DMS153 treated with DMSO at 0.1 percent for 48 hours (cell line): ENCODE data around the gene GDPD5.
"Not testable (repeated sequence)": the region's sequence is repeated elsewhere in the genome, so short reads cannot be mapped to it uniquely, and the experiment has no call there.

Source experiments
- DNase-seq: peaks from one replicate; lab custom pipeline; 2025; ENCODE audit not compliant: unreplicated experiment; lab: John Stamatoyannopoulos, UW

The GDPD5 gene

DNA sequence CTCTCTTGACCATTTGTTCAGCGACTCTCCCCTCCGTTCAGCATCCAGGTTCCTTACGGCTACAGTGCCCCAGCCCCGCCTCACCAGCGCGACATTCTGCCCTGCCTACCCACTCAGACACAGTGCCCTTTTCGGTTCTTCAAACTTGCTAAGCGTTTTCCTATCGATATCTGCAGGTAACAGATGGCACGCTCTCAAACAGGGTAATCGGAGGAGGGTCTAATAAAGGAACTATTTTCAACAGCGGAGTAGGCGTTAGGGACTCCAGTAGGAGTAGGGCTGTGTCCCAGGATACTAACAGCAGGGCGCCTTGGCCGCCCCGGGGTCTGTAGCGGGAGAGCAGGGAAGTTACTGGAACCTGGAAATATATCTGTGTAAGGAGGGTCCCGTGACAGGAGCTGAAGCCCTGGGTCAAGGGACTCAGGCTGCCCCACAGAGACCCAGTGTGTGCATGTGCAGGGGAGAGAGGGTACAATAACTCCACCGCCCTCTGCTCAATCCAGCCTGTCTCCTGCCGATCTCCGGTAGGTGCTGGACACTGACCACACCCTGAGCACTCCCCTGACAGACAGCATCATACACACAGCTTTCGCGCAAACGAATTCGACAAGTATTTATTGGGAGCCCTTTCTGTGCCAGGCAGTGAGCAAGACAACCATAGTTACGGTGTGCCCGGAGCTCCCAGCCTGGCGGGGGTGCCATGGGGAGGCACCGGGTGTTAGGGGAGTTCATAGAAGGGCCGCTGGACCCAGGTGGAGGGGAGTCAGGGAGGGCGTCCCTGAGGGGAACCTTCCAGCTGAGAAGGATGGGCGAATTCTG is 94.8 kb downstream of the GDPD5 start:
- peak; percentile 31 for DNase-seq

DNA sequence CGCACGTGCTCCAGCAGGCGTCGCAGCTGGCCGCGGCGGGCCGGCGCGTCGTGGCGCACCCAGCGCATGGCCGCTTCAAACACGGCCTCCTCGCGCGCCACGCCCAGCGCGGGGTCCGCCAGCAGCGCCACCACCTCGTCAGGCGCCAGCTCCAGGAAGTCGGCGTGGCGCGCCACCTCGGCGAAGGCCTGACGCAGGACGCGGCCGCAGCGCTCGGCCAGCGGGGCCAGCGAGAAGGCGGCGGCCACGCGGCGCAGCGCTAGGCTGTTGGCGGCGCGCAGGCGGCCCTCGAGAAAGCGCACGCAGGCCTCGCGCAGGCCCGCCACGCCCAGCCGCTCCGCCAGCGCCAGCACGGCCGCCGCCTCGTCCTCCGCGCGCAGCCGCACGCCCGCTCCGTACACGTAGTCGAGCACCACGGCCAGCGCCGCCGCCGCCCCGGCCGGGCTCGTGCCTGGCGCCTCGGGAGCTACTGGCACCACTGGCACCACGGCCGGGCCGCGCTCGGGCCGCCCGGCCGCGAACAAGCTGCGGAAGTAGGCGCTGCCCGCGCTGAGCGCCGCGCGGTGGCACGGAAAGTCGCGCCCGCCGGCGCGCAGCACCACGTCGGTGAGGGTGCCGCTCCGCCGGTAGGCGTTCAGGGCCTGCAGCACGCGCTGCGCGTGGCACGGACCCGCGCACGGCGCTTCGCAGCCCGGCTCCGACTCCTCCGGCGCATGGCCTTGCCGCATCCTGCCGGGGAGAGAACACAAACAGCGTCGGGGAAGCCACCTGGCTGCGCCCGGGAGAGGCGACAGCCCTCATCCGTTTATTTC is 95.6 kb downstream of the GDPD5 start:
- peak; percentile 62 for DNase-seq

DNA sequence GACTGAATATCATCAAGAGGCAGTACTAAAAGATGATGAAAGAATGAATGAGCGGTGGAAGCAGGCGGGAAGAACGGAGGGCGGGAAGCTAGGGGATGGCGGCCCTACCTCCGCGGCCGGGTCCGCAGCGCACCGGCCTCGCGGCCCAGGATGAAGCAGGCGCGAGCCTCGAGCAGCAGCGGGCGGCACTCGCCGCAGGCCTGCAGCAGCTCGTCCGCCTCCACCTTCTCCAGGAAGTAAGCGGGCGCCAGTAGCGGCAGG is 96.2 kb downstream of the GDPD5 start:
- no peak for DNase-seq

DNA sequence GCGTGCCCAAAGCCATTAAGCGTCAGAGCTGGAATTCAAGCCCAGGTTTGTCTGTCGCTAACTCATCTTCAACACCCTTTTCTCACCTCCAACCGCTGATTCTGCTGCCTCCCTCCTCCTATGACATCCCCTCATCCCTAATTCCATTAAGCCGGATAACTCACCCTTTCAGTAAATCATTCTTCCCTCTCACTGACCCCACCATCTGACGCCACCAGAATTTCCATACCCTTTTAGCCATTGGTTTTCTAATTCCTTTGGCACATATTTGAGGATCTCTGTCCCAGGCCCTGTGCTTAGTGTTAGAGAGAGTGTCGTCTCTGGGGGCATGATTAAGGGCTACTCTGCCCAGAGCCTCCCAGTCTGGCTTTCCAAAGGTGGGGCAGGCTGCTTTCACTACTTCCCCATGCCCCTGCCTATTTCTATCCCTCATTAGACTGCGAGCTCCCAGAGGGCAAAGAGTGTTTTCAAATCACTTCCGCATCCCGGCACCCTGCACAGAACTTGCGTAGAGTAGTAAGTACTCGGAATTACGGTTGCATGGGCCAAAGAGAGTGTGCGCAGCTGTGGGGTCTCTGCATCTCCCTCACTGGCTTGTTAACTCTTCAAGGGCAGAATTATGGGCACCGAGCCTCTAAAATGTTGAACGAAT is 96.6 kb downstream of the GDPD5 start:
- no peak for DNase-seq

DNA sequence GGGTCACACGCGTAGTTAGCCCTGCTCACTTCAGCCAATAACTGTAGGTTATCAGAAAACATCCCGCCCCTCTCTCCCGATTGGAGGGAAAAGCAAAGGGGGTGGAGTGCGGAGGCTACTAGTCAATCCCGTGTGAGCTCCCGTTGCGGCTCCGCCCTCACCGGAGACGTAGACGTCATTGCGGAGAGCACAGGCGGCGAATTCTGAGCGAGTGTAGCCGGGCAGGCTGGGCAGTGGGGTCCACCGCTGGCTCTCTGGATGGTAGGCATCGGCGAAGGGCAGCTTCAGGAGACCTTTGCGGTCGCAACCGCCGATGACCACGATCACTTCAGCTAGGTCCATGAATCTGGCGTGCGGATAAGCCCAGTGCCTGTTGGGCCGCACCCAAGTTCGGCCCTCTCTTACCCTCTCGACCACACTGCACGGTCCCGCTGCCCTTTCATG is 97.4 kb downstream of the GDPD5 start:
- peak; percentile 57 for DNase-seq

DNA sequence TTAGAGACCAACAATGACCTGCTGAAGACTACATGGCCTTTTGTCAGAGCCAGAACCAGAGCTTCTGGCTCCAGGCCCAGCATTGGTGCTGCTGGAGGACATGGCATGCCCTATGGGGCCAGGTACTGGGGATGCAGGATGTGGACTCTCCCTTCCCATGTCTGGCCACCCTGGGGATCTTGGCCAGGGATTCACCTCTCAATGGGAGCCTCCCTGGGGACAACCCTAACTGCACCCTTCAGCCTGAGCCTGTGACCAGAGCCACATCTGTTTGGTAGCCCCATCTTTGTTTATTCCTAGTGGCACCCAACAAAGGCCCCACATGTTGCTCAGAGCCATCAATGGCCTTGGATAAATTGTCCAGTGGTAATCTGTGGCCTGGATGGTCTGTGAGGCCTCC is 98.6 kb downstream of the GDPD5 start:
- DNase-seq, result no peak

DNA sequence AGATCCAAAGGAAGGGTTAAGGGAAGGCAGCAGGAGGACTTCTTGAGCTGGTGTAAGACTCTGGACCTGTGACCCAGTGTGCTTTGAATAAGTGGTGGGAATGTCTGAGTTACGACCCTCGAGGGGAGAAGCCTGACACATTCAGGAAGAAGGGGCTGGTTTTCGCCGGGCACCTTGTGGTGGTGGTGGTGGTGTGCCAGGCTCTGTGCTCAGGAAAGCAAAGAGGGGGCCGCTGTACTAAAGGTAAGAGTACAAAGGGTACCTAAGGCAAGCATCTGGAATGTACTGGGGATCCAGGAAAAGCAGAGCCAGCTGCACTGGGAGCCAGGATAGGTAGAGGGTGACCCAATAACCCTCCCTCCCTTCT is 99.0 kb downstream of the GDPD5 start:
- no peak for DNase-seq

DNA sequence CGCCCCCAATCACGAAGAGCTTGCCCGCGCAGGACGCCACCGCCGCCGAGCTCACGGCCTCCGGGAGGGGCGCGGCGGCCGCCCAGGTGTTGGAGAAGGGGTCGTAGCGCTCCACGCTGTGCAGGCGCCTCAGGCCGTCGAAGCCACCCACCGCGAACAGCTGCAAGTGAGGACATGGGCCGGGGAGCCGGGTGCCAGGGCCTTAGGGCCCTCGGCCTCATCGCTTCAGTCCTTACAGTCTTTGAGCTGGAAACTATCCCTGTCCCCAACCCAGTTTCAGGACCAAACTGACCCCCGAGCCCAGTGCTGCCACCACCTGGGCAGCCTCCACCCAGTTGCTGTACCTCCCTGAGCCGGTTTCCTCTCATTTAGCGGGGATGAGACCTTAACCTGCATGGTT is 100.3 kb downstream of the GDPD5 start:
- no peak for DNase-seq

DNA sequence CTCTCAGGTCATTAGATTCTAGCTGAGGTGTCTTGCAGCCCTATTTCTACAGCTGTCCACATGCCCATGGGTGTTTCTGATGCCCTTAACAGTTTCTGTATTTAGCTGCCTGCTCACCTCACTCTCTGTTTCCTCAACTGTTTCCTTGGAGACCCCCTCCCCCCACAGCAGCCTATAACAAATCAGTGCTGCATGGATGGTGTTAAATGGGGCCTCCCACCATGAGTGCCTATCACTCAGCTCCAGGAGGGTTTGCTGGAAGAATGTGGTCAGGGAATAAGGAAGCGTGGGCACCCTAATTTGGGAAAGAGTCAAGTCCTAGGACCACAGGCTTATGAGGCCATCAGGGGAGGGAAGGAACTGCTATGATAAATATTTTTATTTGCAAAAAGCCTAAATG is 101.3 kb downstream of the GDPD5 start:
- no peak for DNase-seq

DNA sequence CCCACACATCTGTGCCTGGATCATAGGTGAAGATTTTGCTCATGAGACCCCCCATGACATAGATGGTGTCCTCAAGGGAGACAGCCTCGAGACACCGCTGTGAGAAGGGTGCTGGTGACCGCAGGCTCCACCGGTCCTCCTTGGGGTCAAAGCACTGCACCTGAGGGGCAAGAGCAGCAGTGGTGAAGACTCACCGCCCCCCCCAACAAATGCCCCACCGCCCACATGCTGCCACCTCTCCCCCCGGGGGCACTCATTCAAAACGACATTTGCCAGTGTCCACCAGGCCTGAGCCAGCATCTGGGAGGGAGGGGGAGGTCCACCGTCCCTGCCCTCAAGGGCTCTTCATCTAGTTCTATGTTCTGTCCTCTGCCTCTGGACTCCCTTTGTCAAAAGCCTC is 102.0 kb downstream of the GDPD5 start:
- DNase-seq, result no peak

DNA sequence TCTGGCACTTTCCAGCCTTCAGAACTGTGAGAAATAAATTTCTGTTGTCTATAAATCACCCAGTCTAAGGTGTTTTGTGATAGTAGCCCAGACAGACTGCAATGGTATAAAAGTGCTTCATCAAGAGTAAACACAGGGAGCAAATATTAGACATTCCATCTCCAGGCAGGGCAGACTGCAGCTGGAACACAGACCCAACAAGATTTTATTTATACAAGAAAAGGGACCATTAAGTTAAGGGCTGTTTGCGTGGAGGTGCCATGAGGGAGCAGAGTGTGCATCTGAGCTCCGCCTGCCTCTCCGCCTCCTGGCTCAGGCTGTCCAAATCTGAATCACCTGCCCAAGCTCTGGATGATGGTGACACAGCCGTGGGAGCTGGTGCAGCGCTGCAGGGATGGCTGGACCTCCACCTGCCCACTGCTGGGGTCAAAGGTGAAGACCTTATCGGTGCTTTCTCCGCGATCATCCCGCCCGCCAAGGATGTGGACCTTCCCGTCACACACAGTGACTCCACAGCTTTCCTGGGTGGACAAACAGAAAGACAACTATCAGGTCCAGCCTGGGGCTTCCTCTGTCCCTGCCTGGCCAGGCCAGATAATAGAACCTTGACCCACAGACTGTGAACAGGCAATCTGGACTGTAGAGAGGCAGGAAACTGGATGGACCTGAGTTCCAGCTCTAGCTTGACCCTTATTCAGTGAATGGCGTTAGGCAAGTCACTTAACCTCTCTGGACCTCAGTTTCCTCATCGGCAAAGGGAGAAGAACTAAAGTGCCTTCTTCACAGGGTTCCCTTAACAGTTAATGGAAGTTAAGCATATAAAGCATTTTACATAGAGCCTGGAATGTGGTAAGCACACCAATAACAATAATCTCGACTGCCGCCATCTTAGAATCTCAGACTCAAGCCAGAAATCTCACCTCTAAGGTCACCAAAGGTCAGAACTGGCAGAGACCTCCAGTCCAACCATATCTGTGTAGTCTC is 103.2 kb downstream of the GDPD5 start:
- DNase-seq, result peak; percentile 76

DNA sequence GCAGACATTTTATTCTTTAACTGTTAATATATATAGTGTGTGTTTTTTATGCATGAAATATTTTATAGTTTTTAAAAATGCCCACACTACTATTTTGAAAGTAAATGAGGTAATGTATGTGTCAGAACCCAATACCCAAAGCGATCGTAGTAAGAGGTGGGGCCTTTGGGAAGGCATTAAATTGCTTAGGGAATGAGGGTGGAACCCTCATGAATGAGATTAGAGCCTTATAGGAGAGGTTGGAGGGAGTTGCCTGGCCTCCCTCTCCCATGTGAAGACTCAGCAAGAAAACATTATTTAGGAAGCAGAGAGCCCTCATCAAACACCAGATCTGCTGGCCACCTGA is 103.9 kb downstream of the GDPD5 start:
- DNase-seq, result no peak

DNA sequence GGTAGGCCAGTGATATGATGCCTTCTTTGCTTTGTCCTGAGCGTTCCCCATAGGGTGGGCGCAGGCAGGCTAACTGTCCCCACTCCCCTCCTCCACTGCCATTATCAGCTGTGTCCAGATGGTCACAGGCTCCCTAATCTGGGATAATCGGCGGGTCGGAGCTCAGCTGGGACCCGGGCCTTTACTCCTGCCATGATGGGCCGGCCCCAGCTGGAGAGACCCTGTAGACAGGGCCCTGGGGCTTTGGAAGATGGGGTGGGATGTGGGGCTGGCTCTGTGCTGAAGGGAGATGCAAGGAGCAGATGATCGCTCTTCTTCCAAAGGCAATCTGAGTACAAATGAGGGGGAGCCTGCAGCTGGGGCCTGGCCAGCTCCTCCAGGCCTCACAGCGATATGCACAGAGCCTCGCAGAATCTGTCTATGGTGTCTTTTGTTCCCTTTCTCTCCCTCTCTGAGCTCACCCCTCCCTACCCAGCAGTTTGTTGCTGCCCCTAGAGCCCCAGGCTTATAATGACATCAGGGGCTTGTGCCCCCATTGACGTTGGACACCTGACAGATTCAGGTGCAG is 104.6 kb downstream of the GDPD5 start:
- no peak for DNase-seq

DNA sequence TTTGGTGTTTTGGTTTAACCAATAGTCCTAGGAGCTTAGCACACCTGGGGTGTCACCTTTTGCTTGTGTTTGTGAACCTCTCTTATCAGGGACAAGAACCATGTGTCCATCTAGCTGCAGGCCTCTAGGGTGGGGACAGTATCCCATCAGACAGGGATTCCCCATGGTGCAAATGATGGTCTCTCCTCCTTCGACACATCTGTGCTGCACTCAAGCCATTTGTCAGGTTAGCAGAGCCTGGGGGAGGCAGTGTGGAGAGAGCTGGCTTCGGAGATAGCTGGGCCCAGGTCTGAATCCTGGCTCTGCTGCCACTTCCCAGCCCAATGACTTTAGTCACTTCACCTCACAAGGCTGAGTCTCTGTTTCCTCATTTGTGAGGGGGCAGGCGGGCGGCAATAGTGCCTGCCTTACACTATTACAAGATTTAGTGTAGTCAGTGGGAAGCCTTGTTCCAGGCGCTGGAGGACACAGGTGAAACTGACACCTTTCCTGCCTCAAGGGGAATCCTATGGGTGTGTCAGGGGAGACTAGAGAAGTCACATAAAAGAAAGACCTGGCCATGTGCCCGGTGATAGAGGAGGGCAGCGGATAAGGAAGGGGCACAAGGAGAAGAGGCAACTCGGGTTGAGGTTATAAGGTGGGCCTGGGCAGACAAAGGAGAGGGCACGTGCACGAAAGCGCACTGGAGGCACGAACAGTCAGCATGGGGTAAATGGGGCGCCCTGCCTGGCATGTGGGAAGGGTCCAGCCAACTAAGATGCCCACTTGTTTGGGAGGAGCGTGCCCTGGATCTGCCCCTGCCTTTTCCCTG is 105.3 kb downstream of the GDPD5 start:
- peak; percentile 11 for DNase-seq

DNA sequence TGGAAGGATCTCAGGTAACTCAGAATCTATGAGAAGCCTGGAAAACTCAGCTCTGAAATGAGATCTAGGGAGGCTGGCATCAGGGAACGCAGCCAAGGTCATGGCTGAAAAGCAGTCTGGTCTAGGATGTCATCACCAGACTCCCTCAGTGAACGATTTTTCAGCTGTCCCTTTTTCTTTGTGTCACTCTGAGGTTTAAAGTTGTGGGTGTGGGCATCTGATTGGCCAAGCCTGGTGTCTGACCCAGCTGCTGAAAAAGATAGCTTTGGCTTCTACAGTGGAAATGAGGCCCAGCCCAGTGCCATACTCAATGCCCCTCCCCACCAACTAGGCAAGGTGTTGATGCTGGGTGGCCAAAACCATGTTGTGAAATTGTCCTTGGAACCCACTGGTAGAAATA is 111.9 kb downstream of the GDPD5 start:
- DNase-seq, result no peak

DNA sequence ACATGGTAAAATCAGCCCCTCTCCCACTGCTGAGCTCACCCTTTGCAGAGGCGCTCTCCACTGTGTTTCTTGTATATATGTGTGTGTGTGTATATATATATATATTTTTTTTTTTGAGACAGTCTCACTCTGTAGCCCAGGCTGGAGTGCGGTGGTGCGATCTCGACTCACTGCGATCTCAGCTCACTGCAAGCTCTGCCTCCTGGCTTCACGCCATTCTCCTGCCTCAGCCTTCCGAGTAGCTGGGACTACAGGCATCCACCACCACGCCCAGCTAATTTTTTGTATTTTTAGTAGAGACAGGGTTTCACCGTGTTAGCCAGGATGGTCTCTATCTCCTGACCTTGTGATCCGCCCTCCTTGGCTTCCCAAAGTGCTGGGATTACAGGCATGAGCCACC is 112.6 kb downstream of the GDPD5 start:
- not testable (repeated sequence) for DNase-seq

DNA sequence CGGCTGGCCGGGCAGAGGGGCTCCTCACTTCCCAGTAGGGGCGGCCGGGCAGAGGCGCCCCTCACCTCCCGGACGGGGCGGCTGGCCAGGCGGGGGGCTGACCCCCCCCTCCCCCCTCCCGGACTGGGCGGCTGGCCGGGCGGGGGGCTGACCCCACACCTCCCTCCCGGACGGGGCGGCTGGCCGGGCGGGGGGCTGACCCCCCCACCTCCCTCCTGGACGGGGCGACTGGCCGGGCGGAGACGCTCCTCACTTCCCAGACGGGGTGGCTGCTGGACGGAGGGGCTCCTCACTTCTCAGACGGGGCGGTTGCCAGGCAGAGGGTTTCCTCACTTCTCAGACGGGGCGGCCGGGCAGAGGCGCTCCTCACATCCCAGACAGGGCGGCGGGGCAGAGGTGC is 115.8 kb downstream of the GDPD5 start:
- not testable (repeated sequence) for DNase-seq

DNA sequence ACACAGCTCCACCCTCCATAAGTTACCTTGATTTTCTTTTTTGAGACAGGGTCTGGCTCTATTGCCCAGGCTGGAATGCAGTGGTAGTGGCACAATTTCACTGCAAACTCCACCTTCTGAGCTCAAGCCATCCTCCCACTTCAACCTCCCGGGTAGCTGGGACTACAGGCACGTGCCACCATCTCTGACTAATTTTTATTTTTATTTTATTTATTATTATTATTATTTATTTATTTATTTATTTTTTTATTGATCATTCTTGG is 116.9 kb downstream of the GDPD5 start:
- DNase-seq, result no peak

DNA sequence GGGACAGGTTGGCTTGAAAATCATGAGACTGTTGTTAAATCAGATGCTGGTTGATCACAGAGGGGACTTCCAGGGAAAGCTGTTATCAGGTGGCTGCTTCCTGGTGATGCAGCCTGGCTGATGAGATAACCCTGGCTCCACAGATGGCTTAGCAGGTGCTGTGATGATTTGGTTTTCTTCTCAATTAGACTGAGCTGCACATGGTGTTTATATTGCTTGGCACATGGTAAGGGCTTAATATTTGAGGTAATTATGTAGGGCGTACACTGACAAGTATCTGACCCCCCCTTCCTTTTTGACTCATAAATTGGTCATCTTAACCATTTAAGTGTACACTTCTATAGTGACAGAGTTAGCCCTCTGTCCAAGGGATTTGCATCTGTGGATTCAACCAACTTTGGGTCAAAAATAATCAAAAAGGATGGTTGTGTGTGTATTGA is 119.4 kb downstream of the GDPD5 start:
- no peak for DNase-seq

DNA sequence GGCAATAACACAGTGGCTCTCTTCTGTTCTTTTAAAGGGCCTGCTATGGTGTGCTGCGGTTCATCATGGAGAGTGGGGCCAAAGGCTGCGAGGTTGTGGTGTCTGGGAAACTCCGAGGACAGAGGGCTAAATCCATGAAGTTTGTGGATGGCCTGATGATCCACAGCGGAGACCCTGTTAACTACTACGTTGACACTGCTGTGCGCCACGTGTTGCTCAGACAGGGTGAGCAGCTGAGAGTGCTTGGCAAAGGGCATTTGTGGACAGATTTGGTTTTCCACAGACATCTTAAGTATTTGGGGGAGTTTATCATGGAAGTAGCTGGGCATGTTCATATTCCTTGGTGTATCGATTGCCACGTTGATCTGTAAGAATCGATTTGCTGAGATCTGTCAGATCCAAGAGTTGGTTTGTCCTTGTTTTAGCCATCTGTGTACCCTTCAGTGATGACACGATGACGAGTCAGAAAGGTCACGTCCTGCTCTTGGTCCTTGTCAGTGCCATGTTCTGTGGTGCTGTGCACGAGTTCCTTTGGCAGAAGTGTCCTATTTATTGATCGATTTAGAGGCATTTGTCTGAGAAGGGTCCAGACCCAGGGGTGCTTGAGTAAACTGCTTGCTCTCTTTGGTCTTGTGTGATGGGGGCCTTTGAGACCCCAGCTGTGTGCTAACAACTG is 121.6 kb downstream of the GDPD5 start:
- no peak for DNase-seq
